Stimulated activated CD8-positive, alpha-beta memory T cell treated with anti-CD3 and anti-CD28 coated beads, Interleukin-7, amount 100 ng/mL, for 4 hours (primary cell): Measurements from ENCODE around the gene MYO5A.
"Not testable (repeated sequence)": the region's sequence is repeated elsewhere in the genome, so short reads cannot be mapped to it uniquely, and the experiment has no call there.

Experiments
- DNase-seq, 2 donors: peaks; one replicate each; pipeline ENCODE4 v3.0.0-alpha.2; 2020; ENCODE audit warnings: low read depth in 2 of 2

MYO5A gene

GRCh38 chr15:52288986-52289385 is 239.7 kb downstream of the MYO5A start:
- no peak for DNase-seq

- no peak for DNase-seq
These were observed 240.4 kb downstream of the MYO5A start for GRCh38 chr15:52288051-52288942.

- no peak for DNase-seq
These were observed 241.6 kb downstream of the MYO5A start for GRCh38 chr15:52287114-52287513.

- DNase-seq = not testable (repeated sequence)
These were observed 242.7 kb downstream of the MYO5A start for GRCh38 chr15:52285941-52286340.

- DNase-seq = no peak
These were observed 244.5 kb downstream of the MYO5A start for GRCh38 chr15:52284164-52284563.

GRCh38 chr15:52283281-52283680 is 245.4 kb downstream of the MYO5A start:
- no peak for DNase-seq

- no peak for DNase-seq
These were observed 246.3 kb downstream of the MYO5A start for GRCh38 chr15:52282418-52282817.

- no peak for DNase-seq
These were observed 247.3 kb downstream of the MYO5A start for GRCh38 chr15:52281085-52282035.

GRCh38 chr15:52280326-52281084 is 248.2 kb downstream of the MYO5A start:
- DNase-seq = no peak

GRCh38 chr15:52278636-52279367 is 249.9 kb downstream of the MYO5A start:
- DNase-seq = no peak

- no peak for DNase-seq
These were observed 250.5 kb downstream of the MYO5A start for GRCh38 chr15:52278135-52278534.

GRCh38 chr15:52277575-52277974 is 251.1 kb downstream of the MYO5A start:
- no peak for DNase-seq

- DNase-seq = no peak
These were observed 252.4 kb downstream of the MYO5A start for GRCh38 chr15:52276256-52276770.

GRCh38 chr15:52263563-52264282 is 265.0 kb downstream of the MYO5A start:
- no peak for DNase-seq

GRCh38 chr15:52262364-52262763 is 266.3 kb downstream of the MYO5A start:
- DNase-seq = no peak

GRCh38 chr15:52261498-52262242 is 267.0 kb downstream of the MYO5A start:
- DNase-seq = peak; percentile 4 to 9

GRCh38 chr15:52261026-52261425 is 267.7 kb downstream of the MYO5A start:
- no peak for DNase-seq

- DNase-seq = no peak
These were observed 269.2 kb downstream of the MYO5A start for GRCh38 chr15:52259503-52259902.

GRCh38 chr15:52258461-52258860 is 270.2 kb downstream of the MYO5A start:
- DNase-seq = no peak

- no peak for DNase-seq
These were observed 271.0 kb downstream of the MYO5A start for GRCh38 chr15:52257734-52258062.
